ENCODE measurements around the gene AJAP1. TPM values are rescaled to one million over a fixed set of nuclear protein-coding genes. Genes with fewer than 3 reads are reported as not detected.

Gene AJAP1
- total and polyA plus RNA-seq, 2 of the 8 experiments (the other 6 are each of a cell fraction or from before 2014, with no cell fraction given) = 1.9 to 6.2 TPM

GRCh38 chr1:4699376-4700301 lies 45.2 kb downstream of the AJAP1 start (continued):
- TF ChIP-seq TAF1 (IDR thresholded peaks at IDR 0.05; ENCODE audit: low read depth, low read length) (no peak), ATF2 (IDR thresholded peaks at IDR 0.05; ENCODE audit: low read length) (no peak), EGR1 (IDR thresholded peaks at IDR 0.05; ENCODE audit: borderline replicate concordance, low read depth, low read length) (no peak), RNF2 (IDR thresholded peaks at IDR 0.05; ENCODE audit: borderline replicate concordance, low read depth, low read length, missing control alignments, poor library complexity, severe bottlenecking) (no peak), JUND (IDR thresholded peaks at IDR 0.05; ENCODE audit: low read length) (no peak), ATF3 (IDR thresholded peaks at IDR 0.05; ENCODE audit: insufficient read depth, low read depth, low read length) (no peak)

Data from H1 (cell line).